ENCODE data around the gene ITLN1.

DNA sequence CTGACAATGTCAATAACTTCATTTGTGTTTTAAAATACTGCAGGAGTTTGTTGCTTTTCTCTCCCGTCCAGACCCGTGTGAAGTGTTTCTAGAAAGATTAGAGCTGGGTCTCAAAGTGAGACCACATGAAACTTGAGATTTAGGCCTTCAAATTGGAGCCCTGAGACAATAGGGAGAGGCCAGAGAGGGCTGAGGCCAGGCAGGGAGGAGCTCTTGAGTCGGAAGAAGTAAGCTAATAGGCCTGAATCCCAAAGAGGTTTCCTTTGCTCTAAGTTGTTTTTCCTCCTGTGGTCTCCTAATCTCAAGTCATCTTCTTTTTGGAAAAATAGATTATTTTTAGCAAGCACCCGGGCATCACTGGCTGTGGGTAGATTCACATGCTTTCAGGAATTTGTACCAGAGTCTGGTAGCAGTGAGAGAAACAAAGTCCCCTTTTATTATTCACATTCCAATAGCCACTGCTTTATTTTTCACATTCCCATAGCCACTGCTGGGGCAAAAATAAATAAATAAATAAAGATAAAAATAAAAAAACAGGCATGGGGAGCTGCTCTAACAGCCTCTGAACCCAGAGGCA, 47.9 kb downstream of the ITLN1 start:
- TF ChIP-seq, protein P1, sequence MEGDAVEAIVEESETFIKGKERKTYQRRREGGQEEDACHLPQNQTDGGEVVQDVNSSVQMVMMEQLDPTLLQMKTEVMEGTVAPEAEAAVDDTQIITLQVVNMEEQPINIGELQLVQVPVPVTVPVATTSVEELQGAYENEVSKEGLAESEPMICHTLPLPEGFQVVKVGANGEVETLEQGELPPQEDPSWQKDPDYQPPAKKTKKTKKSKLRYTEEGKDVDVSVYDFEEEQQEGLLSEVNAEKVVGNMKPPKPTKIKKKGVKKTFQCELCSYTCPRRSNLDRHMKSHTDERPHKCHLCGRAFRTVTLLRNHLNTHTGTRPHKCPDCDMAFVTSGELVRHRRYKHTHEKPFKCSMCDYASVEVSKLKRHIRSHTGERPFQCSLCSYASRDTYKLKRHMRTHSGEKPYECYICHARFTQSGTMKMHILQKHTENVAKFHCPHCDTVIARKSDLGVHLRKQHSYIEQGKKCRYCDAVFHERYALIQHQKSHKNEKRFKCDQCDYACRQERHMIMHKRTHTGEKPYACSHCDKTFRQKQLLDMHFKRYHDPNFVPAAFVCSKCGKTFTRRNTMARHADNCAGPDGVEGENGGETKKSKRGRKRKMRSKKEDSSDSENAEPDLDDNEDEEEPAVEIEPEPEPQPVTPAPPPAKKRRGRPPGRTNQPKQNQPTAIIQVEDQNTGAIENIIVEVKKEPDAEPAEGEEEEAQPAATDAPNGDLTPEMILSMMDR (IDR thresholded peaks at IDR 0.05) = no peak
- TF ChIP-seq POLR2A (IDR thresholded peaks at IDR 0.05) = no peak
